HuH-7.5 (cell line): ENCODE data around the gene DTNB.

Source experiments
- DNase-seq: peaks from one replicate; pipeline ENCODE4 v3.0.0; 2011; ENCODE audit warnings: low spot score

The DTNB gene

GRCh38 chr2:25454824-25455611 is 218.4 kb downstream of the DTNB start:
- DNase-seq = no peak

GRCh38 chr2:25453199-25453905 is 220.0 kb downstream of the DTNB start:
- DNase-seq = no peak

- no peak for DNase-seq
Observed at GRCh38 chr2:25448808-25449207, 224.6 kb downstream of the DTNB start.

GRCh38 chr2:25447018-25447417 is 226.4 kb downstream of the DTNB start:
- no peak for DNase-seq

GRCh38 chr2:25446122-25446521 is 227.3 kb downstream of the DTNB start:
- no peak for DNase-seq

GRCh38 chr2:25445464-25445863 is 227.9 kb downstream of the DTNB start:
- no peak for DNase-seq

GRCh38 chr2:25444608-25445270 is 228.6 kb downstream of the DTNB start:
- no peak for DNase-seq

GRCh38 chr2:25443766-25444165 is 229.6 kb downstream of the DTNB start:
- DNase-seq = no peak

GRCh38 chr2:25441353-25441752 is 232.0 kb downstream of the DTNB start:
- no peak for DNase-seq

GRCh38 chr2:25438793-25439192 is 234.6 kb downstream of the DTNB start:
- DNase-seq = no peak

- no peak for DNase-seq
Observed at GRCh38 chr2:25437881-25438662, 235.3 kb downstream of the DTNB start.

- DNase-seq = no peak
Observed at GRCh38 chr2:25435421-25435820, 238.0 kb downstream of the DTNB start.

GRCh38 chr2:25431604-25432003 is 241.8 kb downstream of the DTNB start:
- DNase-seq = no peak

- DNase-seq = no peak
Observed at GRCh38 chr2:25430556-25430955, 242.8 kb downstream of the DTNB start.

GRCh38 chr2:25426326-25426725 is 247.1 kb downstream of the DTNB start:
- DNase-seq = no peak

- no peak for DNase-seq
Observed at GRCh38 chr2:25424426-25425028, 248.8 kb downstream of the DTNB start.

GRCh38 chr2:25421820-25422411 is 251.5 kb downstream of the DTNB start:
- no peak for DNase-seq

- DNase-seq = no peak
Observed at GRCh38 chr2:25421289-25421688, 252.1 kb downstream of the DTNB start.

GRCh38 chr2:25420820-25421237 is 252.5 kb downstream of the DTNB start:
- DNase-seq = no peak

- DNase-seq = no peak
Observed at GRCh38 chr2:25419678-25420242, 253.6 kb downstream of the DTNB start.
